NB4 (cell line): ENCODE data around the gene TMPRSS9.
"Not testable (repeated sequence)": the region's sequence is repeated elsewhere in the genome, so short reads cannot be mapped to it uniquely, and the experiment has no call there.

ENCODE experiments used
- DNase-seq: peaks from one replicate; pipeline ENCODE4 v3.0.0; 2010; ENCODE audit warnings: low read depth
- H3K4me3 ChIP-seq: one replicate; pipeline ENCODE4 v1.5.1; 2011; ENCODE audit warnings: mild to moderate bottlenecking, low read depth, low read length, moderate library complexity
- CTCF ChIP-seq: IDR thresholded peaks from one replicate; pipeline ENCODE4 v1.5.1; 2012; ENCODE audit warnings: low read depth, low read length
- MAX ChIP-seq: IDR thresholded peaks from 2 replicates; pipeline ENCODE4 v1.6.1; 2011; ENCODE audit warnings: low read depth, low read length
- MYC ChIP-seq: IDR thresholded peaks from 2 replicates; pipeline ENCODE4 v1.6.1; 2011; ENCODE audit warnings: low read depth, low read length
- POLR2A ChIP-seq: IDR thresholded peaks from 2 replicates; pipeline ENCODE4 v1.6.1; 2011; ENCODE audit warnings: mild to moderate bottlenecking; ENCODE audit not compliant: insufficient read length; ENCODE audit errors: extremely low read depth

Gene TMPRSS9

GRCh38 chr19:2462635-2463421, 102.8 kb downstream of the TMPRSS9 start:
- no peak for DNase-seq
- H3K4me3 ChIP-seq: no peak overlapping the region
- TF ChIP-seq MYC (no peak), MAX (no peak), CTCF (no peak), POLR2A (no peak)

- H3K4me3 ChIP-seq, DNase-seq: not testable (repeated sequence)
Observed at GRCh38 chr19:2463694-2464093, 103.6 kb downstream of the TMPRSS9 start.

- H3K4me3 ChIP-seq: no peak overlapping the region
- DNase-seq: no peak
- TF ChIP-seq MYC: no peak
- no peak for TF ChIP-seq POLR2A
- no peak for TF ChIP-seq CTCF
- TF ChIP-seq MAX: no peak
Observed at GRCh38 chr19:2464389-2464788, 104.3 kb downstream of the TMPRSS9 start.

- TF ChIP-seq MAX: no peak
- no peak for TF ChIP-seq MYC
- no peak for TF ChIP-seq CTCF
- no peak for TF ChIP-seq POLR2A
- DNase-seq: no peak
- H3K4me3 ChIP-seq: no peak overlapping the region
Observed at GRCh38 chr19:2468596-2468995, 108.5 kb downstream of the TMPRSS9 start.

GRCh38 chr19:2469102-2469914, 109.2 kb downstream of the TMPRSS9 start:
- no peak for TF ChIP-seq MAX
- TF ChIP-seq MYC: no peak
- TF ChIP-seq CTCF: no peak
- TF ChIP-seq POLR2A: no peak
- DNase-seq: peak; percentile 84
- H3K4me3 ChIP-seq: no peak overlapping the region

GRCh38 chr19:2469915-2470200, 109.8 kb downstream of the TMPRSS9 start:
- not testable (repeated sequence) for H3K4me3 ChIP-seq, DNase-seq
